Fibroblast of lung (primary cell): ENCODE measurements around the gene WDR20. TPM values are rescaled to one million over a fixed set of nuclear protein-coding genes. Genes with fewer than 3 reads are reported as not detected.

Experiments
- DNase-seq, 2 donors: peaks; one replicate each; pipeline versions ENCODE4 v3.0.0 to v3.0.0-alpha.2; 2010; ENCODE audit warnings: low read depth in 2 of 2
- H2AFZ ChIP-seq: 2 replicates; pipeline ENCODE4 v1.5.1; 2012; ENCODE audit warnings: low read length, control low read depth, inconsistent platforms
- H3K27ac ChIP-seq: 2 replicates; pipeline ENCODE4 v1.5.1; 2011; ENCODE audit warnings: low read length, control low read depth; ENCODE audit not compliant: insufficient read depth
- H3K27me3 ChIP-seq: 2 replicates; pipeline ENCODE4 v1.5.1; 2011; ENCODE audit warnings: mild to moderate bottlenecking, low read length; ENCODE audit not compliant: control insufficient read depth, insufficient read depth
- H3K36me3 ChIP-seq: 2 replicates; pipeline ENCODE4 v1.5.1; 2011; ENCODE audit warnings: low read length; ENCODE audit not compliant: control insufficient read depth, insufficient read depth
- H3K4me1 ChIP-seq: 2 replicates; pipeline ENCODE4 v1.5.1; 2011; ENCODE audit warnings: low read length; ENCODE audit not compliant: control insufficient read depth, insufficient read depth; ENCODE audit errors: extremely low read depth
- H3K4me2 ChIP-seq: 2 replicates; pipeline ENCODE4 v1.5.1; 2011; ENCODE audit warnings: low read length, control low read depth; ENCODE audit not compliant: insufficient read depth; ENCODE audit errors: extremely low read depth
- H3K4me3 ChIP-seq, 4 experiments: fragments of 200-600 bp in 1 of 4; sonication (generic) in 1 of 4; replicated peaks in 1 of 4; 2 replicates each; pipeline ENCODE4 v1.5.1; 2011 to 2016; ENCODE audit warnings: low read length in 4 of 4, low read depth in 3 of 4, mild to moderate bottlenecking in 3 of 4, control low read depth in 2 of 4, inconsistent platforms in 1 of 4, mixed read lengths in 1 of 4; ENCODE audit not compliant: insufficient read depth in 1 of 4; ENCODE audit errors: control extremely low read depth in 1 of 4
- H3K79me2 ChIP-seq: 2 replicates; pipeline ENCODE4 v1.5.1; 2012; ENCODE audit warnings: mild to moderate bottlenecking, low read length, inconsistent platforms; ENCODE audit not compliant: control insufficient read depth, insufficient read depth
- H3K9ac ChIP-seq: 2 replicates; pipeline ENCODE4 v1.5.1; 2011; ENCODE audit warnings: mild to moderate bottlenecking, low read length, control low read depth; ENCODE audit not compliant: insufficient read depth
- H3K9me3 ChIP-seq: 2 replicates; pipeline ENCODE4 v1.5.1; 2012; ENCODE audit warnings: low read depth, low read length; ENCODE audit not compliant: control insufficient read depth, insufficient read depth
- H4K20me1 ChIP-seq: 2 replicates; pipeline ENCODE4 v1.5.1; 2011; ENCODE audit warnings: low read length; ENCODE audit not compliant: control insufficient read depth, insufficient read depth; ENCODE audit errors: extremely low read depth
- CTCF ChIP-seq, 2 donors: IDR thresholded peaks in 1 of 2; conservative IDR thresholded peaks in 1 of 2; 1 replicate in 1 of 2; 2 replicates in 1 of 2; pipeline ENCODE4 v1.5.1; 2011 to 2012; ENCODE audit warnings: low read length in 2 of 2, control low read depth in 1 of 2, inconsistent platforms in 1 of 2, low read depth in 1 of 2, mild to moderate bottlenecking in 1 of 2
- EZH2 ChIP-seq: IDR thresholded peaks from 2 replicates; pipeline ENCODE4 v1.5.1; 2012; ENCODE audit warnings: low read length, control low read depth, mild to moderate bottlenecking; ENCODE audit errors: missing control alignments
- polyA plus RNA-seq, 2 donors: library from polyadenylated mRNA; depleted of rRNA in 1 of 2; stranded (reverse) in 1 of 2; unstranded in 1 of 2; fragments of >200 nt; gene quantifications; 2 replicates each; pipeline ENCODE4 v1.2.1, GENCODE V29; 2011 to 2012; ENCODE audit warnings: missing spikeins in 1 of 2
- total RNA-seq: library from RNA; depleted of rRNA; stranded (reverse); fragments of >200 nt; gene quantifications from 2 replicates; pipeline ENCODE4 v1.2.1, GENCODE V29; 2014

WDR20 gene
- total and polyA plus RNA-seq, 2 donors (not counting 1 experiment from before 2014, with no cell fraction given) = 17.2 to 17.8 TPM

GRCh38 chr14:102094101-102094500 is 45.6 kb upstream of the WDR20 start:
- Histone ChIP-seq H3K9ac (no peak overlapping the region), H3K36me3 (no peaks in the 10 kb centered on the region), H3K9me3 (no peaks in the 10 kb centered on the region), H3K27ac (no peak overlapping the region), H3K4me3 (no peak overlapping the region), H3K4me2 (no peak overlapping the region), H3K79me2 (no peaks in the 10 kb centered on the region), H4K20me1 (no peaks in the 10 kb centered on the region), H3K4me1 (peaks cover 12% of the 10 kb centered on the region), H2AFZ (no peak overlapping the region), H3K27me3 (no peaks in the 10 kb centered on the region)
- no peak for DNase-seq
- TF ChIP-seq EZH2 (no peak), CTCF (conservative IDR thresholded peaks at IDR 0.05 in 1 of 2, IDR thresholded peaks at IDR 0.05 in 1 of 2; ENCODE audit: low read depth in 1 of 2, low read length in 2 of 2) (no peak)

GRCh38 chr14:102095231-102095870 is 44.3 kb upstream of the WDR20 start:
- Histone ChIP-seq H3K27ac (no peak overlapping the region), H3K9ac (no peak overlapping the region), H3K4me2 (peak overlapping the region; percentile 5), H3K27me3 (no peaks in the 10 kb centered on the region), H3K4me3 (no peak overlapping the region), H3K4me1 (peaks cover 12% of the 10 kb centered on the region), H3K79me2 (no peaks in the 10 kb centered on the region), H2AFZ (no peak overlapping the region), H3K36me3 (no peaks in the 10 kb centered on the region), H3K9me3 (no peaks in the 10 kb centered on the region), H4K20me1 (no peaks in the 10 kb centered on the region)
- no peak for TF ChIP-seq CTCF (conservative IDR thresholded peaks at IDR 0.05 in 1 of 2, IDR thresholded peaks at IDR 0.05 in 1 of 2; ENCODE audit: low read depth in 1 of 2, low read length in 2 of 2)
- no peak for TF ChIP-seq EZH2
- peak in 1 of 2 donors; percentile 49 for DNase-seq

GRCh38 chr14:102095871-102096568 is 43.7 kb upstream of the WDR20 start:
- H3K36me3 ChIP-seq = no peaks in the 10 kb centered on the region
- no peak overlapping the region for H3K9ac ChIP-seq
- no peak for DNase-seq
- no peak overlapping the region for H2AFZ ChIP-seq
- TF ChIP-seq CTCF (conservative IDR thresholded peaks at IDR 0.05 in 1 of 2, IDR thresholded peaks at IDR 0.05 in 1 of 2; ENCODE audit: low read depth in 1 of 2, low read length in 2 of 2) (no peak), EZH2 (no peak)
- peaks cover 12% of the 10 kb centered on the region for H3K4me1 ChIP-seq
- H3K4me3 ChIP-seq = no peak overlapping the region
- no peaks in the 10 kb centered on the region for H3K79me2 ChIP-seq
- H3K27ac ChIP-seq = no peak overlapping the region
- H4K20me1 ChIP-seq = no peaks in the 10 kb centered on the region
- no peaks in the 10 kb centered on the region for H3K9me3 ChIP-seq
- peak overlapping the region; percentile 47 for H3K4me2 ChIP-seq
- H3K27me3 ChIP-seq = no peaks in the 10 kb centered on the region
